HepG2 (cell line): Measurements from ENCODE around the gene JPH2. TPM values are rescaled to one million over a fixed set of nuclear protein-coding genes. Genes with fewer than 3 reads are reported as not detected.

Experiments used
- ATM ChIP-seq: fragments of 450-650 bp; IDR thresholded peaks from 2 replicates; pipeline ENCODE4 v1.7.1; 2017; ENCODE audit warnings: mild to moderate bottlenecking, borderline replicate concordance
- EHMT2 ChIP-seq: fragments of 200-600 bp; sonication (generic); IDR thresholded peaks from 2 replicates; pipeline ENCODE4 v1.7.0; 2017; ENCODE audit warnings: antibody characterized with exemption, low read depth, low read length, borderline replicate concordance
- ELK4 ChIP-seq: sonication (generic); formaldehyde crosslinking; IDR thresholded peaks from 2 replicates; pipeline ENCODE4 v1.9.0; 2021; ENCODE audit warnings: missing genetic modification reagents, borderline replicate concordance
- MBNL3 ChIP-seq: fragments of 250-450 bp; sonication (Bioruptor Pico); conservative IDR thresholded peaks from 2 replicates; pipeline ENCODE4 v1.8.0; 2022; ENCODE audit warnings: mild to moderate bottlenecking, inconsistent platforms
- NR2C2 ChIP-seq: sonication (generic); formaldehyde crosslinking; IDR thresholded peaks from 2 replicates; pipeline ENCODE4 v1.4.0; 2020; ENCODE audit warnings: missing genetic modification reagents, mild to moderate bottlenecking, moderate library complexity, borderline replicate concordance
- ZBTB37 ChIP-seq: sonication (generic); formaldehyde crosslinking; IDR thresholded peaks from 2 replicates; pipeline ENCODE4 v1.4.0; 2020; ENCODE audit warnings: mild to moderate bottlenecking, missing genetic modification reagents
- ZBTB44 ChIP-seq: sonication (generic); formaldehyde crosslinking; IDR thresholded peaks from 2 replicates; pipeline ENCODE4 v1.4.0; 2020; ENCODE audit warnings: missing genetic modification reagents
- ZMYM4 ChIP-seq: sonication (generic); formaldehyde crosslinking; IDR thresholded peaks from 2 replicates; pipeline ENCODE4 v1.8.1; 2023; ENCODE audit warnings: mild to moderate bottlenecking, missing genetic modification reagents
- ZNF362 ChIP-seq: sonication (generic); formaldehyde crosslinking; IDR thresholded peaks from 2 replicates; pipeline ENCODE4 v1.4.0; 2020; ENCODE audit warnings: missing genetic modification reagents, mild to moderate bottlenecking, borderline replicate concordance
- ZNF484 ChIP-seq: sonication (generic); formaldehyde crosslinking; IDR thresholded peaks from 2 replicates; pipeline ENCODE4 v1.5.1; 2020; ENCODE audit warnings: mild to moderate bottlenecking, low read depth, missing genetic modification reagents, borderline replicate concordance
- ZNF496 ChIP-seq: sonication (generic); formaldehyde crosslinking; IDR thresholded peaks from 2 replicates; pipeline ENCODE4 v1.8.1; 2023; ENCODE audit warnings: mild to moderate bottlenecking, moderate library complexity, missing genetic modification reagents; ENCODE audit not compliant: insufficient replicate concordance
- ZNF713 ChIP-seq: sonication (generic); formaldehyde crosslinking; IDR thresholded peaks from 2 replicates; pipeline ENCODE4 v1.4.0; 2020; ENCODE audit warnings: mild to moderate bottlenecking, missing genetic modification reagents
- ZNF737 ChIP-seq: sonication (generic); formaldehyde crosslinking; IDR thresholded peaks from 2 replicates; pipeline ENCODE4 v1.5.0; 2020; ENCODE audit warnings: missing genetic modification reagents, mild to moderate bottlenecking, borderline replicate concordance
- polyA plus RNA-seq, 8 experiments: library from polyadenylated mRNA; depleted of rRNA in 3 of 8; stranded (reverse) in 7 of 8; unstranded in 1 of 8; fragments of >200 nt; fragmentation: Illumina TruSeq in 4 of 8; extraction: Trizol in 4 of 8; gene quantifications; 2 replicates each; pipeline versions ENCODE4 v1.2.1 to v1.2.3, GENCODE V29; 2011 to 2016; ENCODE audit warnings: low read depth in 4 of 8, missing spikeins in 1 of 8, mixed read lengths in 1 of 8; ENCODE audit not compliant: insufficient read depth in 1 of 8
- total RNA-seq, 5 experiments: library from RNA; depleted of rRNA; stranded (reverse); fragments of >200 nt; fragmentation: Illumina TruSeq; extraction: Trizol; gene quantifications; 2 replicates each; pipeline ENCODE4 v1.2.3, GENCODE V29; 2016; ENCODE audit warnings: low read depth in 1 of 5
- TF ChIP-seq, protein P1 (sequence below): sonication (generic); formaldehyde crosslinking; IDR thresholded peaks from 2 replicates; pipeline ENCODE4 v1.9.0; 2021; ENCODE audit warnings: missing genetic modification reagents, borderline replicate concordance
- TF ChIP-seq, protein P2 (sequence below): IDR thresholded peaks from 2 replicates; pipeline ENCODE4 v1.4.0; 2020; ENCODE audit warnings: mild to moderate bottlenecking, missing genetic modification reagents

Gene JPH2
- total and polyA plus RNA-seq, 2 of the 13 experiments (the other 11 are each of a cell fraction or from before 2014, with no cell fraction given) = 0.42 TPM; not detected in 1

GRCh38 chr20:44215125-44215524 is 28.1 kb upstream of the JPH2 start (continued):
- TF ChIP-seq, protein P1, sequence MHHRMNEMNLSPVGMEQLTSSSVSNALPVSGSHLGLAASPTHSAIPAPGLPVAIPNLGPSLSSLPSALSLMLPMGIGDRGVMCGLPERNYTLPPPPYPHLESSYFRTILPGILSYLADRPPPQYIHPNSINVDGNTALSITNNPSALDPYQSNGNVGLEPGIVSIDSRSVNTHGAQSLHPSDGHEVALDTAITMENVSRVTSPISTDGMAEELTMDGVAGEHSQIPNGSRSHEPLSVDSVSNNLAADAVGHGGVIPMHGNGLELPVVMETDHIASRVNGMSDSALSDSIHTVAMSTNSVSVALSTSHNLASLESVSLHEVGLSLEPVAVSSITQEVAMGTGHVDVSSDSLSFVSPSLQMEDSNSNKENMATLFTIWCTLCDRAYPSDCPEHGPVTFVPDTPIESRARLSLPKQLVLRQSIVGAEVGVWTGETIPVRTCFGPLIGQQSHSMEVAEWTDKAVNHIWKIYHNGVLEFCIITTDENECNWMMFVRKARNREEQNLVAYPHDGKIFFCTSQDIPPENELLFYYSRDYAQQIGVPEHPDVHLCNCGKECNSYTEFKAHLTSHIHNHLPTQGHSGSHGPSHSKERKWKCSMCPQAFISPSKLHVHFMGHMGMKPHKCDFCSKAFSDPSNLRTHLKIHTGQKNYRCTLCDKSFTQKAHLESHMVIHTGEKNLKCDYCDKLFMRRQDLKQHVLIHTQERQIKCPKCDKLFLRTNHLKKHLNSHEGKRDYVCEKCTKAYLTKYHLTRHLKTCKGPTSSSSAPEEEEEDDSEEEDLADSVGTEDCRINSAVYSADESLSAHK (CRISPR knock-in tag) = 0 out of 2 replicates have a peak, but pooled peaks have one; percentile 46
- TF ChIP-seq EHMT2 (no peak), ZBTB37 (CRISPR knock-in tag) (no peak), ELK4 (CRISPR knock-in tag) (no peak), ZNF737 (CRISPR knock-in tag) (no peak), ZNF713 (CRISPR knock-in tag) (no peak), ZMYM4 (CRISPR knock-in tag) (no peak), ZNF484 (CRISPR knock-in tag) (no peak), NR2C2 (CRISPR knock-in tag) (no peak), ATM (no peak), ZNF496 (CRISPR knock-in tag) (no peak), MBNL3 (no peak), ZNF362 (CRISPR knock-in tag) (no peak), ZBTB44 (no peak)
- TF ChIP-seq, protein P2, sequence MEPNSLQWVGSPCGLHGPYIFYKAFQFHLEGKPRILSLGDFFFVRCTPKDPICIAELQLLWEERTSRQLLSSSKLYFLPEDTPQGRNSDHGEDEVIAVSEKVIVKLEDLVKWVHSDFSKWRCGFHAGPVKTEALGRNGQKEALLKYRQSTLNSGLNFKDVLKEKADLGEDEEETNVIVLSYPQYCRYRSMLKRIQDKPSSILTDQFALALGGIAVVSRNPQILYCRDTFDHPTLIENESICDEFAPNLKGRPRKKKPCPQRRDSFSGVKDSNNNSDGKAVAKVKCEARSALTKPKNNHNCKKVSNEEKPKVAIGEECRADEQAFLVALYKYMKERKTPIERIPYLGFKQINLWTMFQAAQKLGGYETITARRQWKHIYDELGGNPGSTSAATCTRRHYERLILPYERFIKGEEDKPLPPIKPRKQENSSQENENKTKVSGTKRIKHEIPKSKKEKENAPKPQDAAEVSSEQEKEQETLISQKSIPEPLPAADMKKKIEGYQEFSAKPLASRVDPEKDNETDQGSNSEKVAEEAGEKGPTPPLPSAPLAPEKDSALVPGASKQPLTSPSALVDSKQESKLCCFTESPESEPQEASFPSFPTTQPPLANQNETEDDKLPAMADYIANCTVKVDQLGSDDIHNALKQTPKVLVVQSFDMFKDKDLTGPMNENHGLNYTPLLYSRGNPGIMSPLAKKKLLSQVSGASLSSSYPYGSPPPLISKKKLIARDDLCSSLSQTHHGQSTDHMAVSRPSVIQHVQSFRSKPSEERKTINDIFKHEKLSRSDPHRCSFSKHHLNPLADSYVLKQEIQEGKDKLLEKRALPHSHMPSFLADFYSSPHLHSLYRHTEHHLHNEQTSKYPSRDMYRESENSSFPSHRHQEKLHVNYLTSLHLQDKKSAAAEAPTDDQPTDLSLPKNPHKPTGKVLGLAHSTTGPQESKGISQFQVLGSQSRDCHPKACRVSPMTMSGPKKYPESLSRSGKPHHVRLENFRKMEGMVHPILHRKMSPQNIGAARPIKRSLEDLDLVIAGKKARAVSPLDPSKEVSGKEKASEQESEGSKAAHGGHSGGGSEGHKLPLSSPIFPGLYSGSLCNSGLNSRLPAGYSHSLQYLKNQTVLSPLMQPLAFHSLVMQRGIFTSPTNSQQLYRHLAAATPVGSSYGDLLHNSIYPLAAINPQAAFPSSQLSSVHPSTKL (CRISPR knock-in tag) = peak; percentile 41; the same call in 1 of the 2 replicates
